GM12865 (cell line): ENCODE results near the gene PLXNA2.
A peak's percentile ranks its signal among the peaks of the same experiment; 100 is the strongest.

Experiments
- DNase-seq: peaks from one replicate; pipeline ENCODE4 v3.0.0; 2010; ENCODE audit warnings: low read depth
- H3K4me3 ChIP-seq: 2 replicates; pipeline ENCODE4 v1.5.1; 2011; ENCODE audit warnings: mild to moderate bottlenecking, low read depth, low read length, control low read depth
- TF ChIP-seq, protein P1 (sequence below): IDR thresholded peaks from 2 replicates; pipeline ENCODE4 v1.5.1; 2011; ENCODE audit warnings: low read length, control low read depth, low read depth, inconsistent platforms; ENCODE audit not compliant: insufficient read depth; ENCODE audit errors: missing control alignments

PLXNA2 gene

DNA sequence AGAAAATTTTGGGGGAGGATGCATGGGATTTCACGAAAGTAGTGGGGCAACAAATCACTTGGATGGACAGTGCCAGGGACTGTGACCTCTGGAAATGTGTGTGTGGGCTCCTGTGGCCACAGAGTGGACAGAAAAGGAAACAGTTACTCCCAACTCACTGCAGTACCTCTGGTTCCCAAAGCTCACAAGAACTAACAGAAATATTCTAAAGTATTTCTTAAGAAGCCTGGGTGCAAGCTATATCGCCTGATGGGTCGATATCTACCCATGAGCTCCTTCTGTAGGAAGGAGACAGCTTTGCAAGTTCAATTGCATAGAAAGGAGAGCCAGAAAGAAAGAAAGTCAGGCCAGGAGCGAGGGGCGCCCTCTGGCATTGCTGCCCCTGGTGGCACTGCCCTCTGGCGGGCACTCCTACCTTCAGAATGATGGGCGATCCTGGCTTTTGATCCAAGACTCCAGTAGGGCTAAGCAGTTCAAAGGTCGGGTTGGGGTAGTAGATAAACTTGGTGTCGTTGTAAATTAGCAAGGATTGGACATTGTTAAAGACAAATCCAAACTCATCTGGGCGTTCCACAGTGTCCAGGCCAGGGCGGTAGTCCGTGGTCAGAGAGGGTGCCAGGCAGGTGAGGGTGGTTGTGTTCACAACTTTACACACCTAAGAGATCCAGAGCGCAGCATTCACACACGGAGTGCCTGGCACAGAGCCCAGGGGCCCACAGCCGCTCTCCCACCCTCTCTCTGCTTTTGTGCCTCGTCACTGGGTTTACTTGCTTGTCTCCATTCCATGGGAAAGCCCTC lies 198.5 kb downstream of the PLXNA2 start:
- no peak overlapping the region for H3K4me3 ChIP-seq
- no peak for DNase-seq
- TF ChIP-seq, protein P1, sequence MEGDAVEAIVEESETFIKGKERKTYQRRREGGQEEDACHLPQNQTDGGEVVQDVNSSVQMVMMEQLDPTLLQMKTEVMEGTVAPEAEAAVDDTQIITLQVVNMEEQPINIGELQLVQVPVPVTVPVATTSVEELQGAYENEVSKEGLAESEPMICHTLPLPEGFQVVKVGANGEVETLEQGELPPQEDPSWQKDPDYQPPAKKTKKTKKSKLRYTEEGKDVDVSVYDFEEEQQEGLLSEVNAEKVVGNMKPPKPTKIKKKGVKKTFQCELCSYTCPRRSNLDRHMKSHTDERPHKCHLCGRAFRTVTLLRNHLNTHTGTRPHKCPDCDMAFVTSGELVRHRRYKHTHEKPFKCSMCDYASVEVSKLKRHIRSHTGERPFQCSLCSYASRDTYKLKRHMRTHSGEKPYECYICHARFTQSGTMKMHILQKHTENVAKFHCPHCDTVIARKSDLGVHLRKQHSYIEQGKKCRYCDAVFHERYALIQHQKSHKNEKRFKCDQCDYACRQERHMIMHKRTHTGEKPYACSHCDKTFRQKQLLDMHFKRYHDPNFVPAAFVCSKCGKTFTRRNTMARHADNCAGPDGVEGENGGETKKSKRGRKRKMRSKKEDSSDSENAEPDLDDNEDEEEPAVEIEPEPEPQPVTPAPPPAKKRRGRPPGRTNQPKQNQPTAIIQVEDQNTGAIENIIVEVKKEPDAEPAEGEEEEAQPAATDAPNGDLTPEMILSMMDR, result peak; percentile 14

DNA sequence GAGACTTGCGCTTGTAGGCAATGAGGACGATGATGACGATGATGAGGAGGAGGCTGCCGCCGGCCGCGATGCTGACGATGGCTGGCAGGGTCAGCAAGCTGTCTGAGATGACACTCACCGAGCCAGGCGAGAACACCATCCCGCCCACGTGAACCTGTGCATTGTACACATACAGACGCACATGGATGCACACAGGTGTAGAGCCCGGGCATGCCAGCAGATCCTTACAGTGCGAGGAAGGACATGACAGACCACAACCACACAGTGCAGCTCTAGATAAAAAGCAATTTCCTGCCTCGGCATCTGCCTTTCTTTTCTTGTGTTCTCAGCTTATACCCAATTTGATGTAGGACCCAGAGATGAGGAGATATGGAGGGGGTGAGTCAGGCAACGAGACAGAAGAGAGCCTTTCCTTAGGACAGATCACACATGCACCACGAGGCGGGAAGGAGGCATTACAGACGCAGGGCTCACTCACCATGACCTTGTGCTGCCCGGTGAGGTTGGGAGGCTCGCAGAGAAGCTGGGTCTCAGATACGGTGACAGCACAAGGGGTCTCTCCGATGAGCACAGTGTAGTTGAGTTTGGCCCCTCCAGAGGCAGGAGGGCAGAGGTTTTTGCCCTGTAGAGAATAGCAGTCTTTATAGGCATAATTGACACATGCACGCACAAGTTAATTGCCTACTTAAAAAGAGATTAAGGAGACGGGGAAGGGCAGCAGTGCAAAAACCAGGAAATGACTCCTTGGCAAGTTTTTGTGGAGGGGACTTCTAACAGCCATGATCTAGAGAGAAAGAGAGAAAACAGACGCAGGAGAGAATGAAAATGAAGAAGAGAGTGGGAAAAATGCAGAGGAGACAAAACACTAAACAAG lies 199.4 kb downstream of the PLXNA2 start:
- TF ChIP-seq, protein P1, result no peak
- no peak overlapping the region for H3K4me3 ChIP-seq
- DNase-seq, result no peak

DNA sequence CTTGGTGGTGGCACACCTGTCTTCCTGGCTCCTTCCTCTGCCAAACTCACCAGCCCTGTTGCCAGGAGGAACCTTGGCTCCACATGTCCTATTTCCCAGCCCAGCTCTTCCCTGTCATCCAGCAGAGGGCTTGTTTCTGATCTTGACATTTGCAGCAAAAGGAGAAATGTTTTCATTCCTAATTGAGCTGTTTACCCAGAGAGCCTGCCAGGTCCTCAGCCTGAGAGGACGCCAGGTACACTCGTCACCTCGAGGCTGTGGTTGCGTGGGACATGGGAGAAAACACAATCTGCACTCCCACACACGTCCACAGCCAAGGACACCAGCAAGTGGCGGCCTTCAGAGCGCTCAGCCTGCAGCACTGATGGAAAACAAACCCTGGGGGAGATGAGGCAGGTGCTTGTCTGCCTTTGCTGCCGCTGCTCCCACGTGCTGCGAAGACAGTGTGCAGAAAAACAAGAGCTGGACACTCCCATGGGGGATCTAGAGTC lies 200.4 kb downstream of the PLXNA2 start:
- H3K4me3 ChIP-seq, result no peak overlapping the region
- TF ChIP-seq, protein P1, result no peak
- DNase-seq, result no peak

DNA sequence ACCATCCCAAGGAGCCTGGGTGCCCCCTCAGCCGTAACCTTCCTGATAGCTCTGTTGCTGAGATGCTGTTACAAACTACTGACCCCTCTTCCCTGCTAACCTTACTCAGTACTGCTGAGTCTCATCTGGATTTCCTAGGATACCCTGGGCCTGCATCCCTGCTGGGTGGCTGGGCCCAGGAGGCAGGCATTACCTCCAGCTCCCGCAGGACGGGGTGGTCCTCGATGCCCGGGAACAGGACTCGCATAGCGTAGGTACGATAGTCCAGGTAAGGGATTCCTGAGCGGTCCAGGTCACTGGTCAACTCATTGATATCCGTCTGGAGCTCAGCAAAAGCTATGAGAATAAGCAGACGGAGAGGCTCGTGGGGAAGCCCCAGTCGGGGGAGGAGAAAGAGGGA lies 201.3 kb downstream of the PLXNA2 start:
- DNase-seq, result no peak
- TF ChIP-seq, protein P1, result no peak
- H3K4me3 ChIP-seq, result no peak overlapping the region

DNA sequence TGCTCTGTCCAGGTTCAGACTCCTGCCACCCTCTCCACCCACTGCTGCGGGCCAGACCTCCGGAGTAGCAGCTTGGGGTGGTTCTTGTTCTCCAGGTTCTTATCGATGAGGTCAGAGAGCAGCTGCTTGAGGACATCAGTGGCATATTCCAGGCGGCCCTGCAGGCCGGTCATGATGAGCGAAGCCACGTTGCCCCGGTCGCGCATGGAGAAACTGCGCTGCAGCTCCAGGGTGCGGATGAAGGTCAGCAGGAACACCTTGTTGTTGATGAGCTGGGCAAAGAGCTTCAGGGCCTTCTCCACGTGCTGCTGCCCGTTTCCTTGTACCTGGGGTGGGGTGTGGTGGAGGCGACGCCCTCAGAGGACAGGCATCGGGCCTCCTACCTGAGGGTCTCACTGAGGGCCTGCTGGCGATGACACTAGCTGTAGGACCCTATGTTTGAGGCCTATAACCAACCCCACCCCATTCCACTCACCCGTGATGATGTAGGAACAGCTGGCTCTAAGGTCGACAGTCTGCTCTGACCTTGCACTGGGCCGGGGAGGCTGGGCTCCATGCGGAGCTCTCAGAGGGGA lies 202.1 kb downstream of the PLXNA2 start:
- no peak for DNase-seq
- no peak overlapping the region for H3K4me3 ChIP-seq
- TF ChIP-seq, protein P1, result no peak

DNA sequence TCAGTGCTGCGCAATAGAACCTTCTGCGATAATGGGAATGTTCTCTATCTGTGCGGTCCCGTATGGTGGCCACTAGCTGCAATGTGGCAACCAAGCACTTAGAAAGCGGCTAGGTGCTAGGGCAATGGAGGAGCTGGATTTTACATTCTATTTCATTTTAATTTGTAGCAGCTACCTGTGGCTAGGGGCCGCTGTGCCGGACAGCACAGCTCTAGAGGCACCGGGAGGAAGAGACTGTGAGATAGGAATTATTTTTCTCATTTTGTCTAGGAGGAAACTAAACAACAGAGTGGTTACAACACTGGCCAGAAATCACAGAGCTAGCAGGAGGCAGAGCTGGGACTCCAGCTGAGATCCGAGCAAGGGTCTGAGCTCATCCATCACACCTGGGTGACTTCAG lies 202.7 kb downstream of the PLXNA2 start:
- H3K4me3 ChIP-seq, result no peak overlapping the region
- TF ChIP-seq, protein P1, result no peak
- DNase-seq, result no peak
